ENCODE data around the gene NAGA.
A peak's percentile ranks its signal among the peaks of the same experiment; 100 is the strongest.
"Not testable (repeated sequence)": the region's sequence is repeated elsewhere in the genome, so short reads cannot be mapped to it uniquely, and the experiment has no call there.

Gene NAGA

GRCh38 chr22:42070517-42071422 lies at the start of gene NAGA:
TSS of gene NAGA (minus strand) at chr22:42070812. CDS start at chr22:42070297, 515 bp downstream.
- in situ Hi-C loops (cut with HindIII; ENCODE audit: low pct_ligation_motif_present, low pct_unique_long_range_greater_than_20kb, low sequenced_read_pairs) = no loop called here

DNA sequence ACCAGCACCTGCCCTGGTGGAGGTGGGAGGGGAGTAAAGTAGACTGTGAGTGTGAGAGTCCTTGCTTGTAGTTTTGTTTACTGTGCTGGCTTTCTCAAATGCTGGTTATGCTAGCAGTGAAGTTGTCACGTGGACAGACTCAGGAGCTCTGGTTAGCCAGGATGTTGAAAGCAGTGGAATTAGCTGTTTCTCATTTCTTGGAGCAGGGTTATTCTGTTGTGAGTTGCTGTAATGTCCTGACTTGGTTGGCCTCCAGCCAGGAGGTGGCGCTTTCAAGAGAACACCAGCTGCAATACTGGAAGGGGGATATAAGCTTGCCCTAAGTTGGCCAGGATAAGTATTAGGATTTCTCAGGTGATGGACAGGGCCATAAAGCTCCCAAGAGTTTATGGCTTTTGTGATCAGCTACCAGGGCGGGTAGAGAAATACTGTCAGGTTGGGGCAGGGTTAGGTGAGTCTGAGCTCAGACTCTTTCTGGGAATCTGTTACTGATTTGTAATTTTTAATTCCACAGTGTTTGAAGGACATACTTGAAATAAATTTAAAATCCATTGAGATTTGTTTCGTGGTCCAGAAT lies 46.3 kb upstream of the NAGA start:
- DNase-seq = no peak
- in situ Hi-C loops (cut with HindIII; ENCODE audit: low pct_ligation_motif_present, low pct_unique_long_range_greater_than_20kb, low sequenced_read_pairs) = no loop called here

More at GRCh38 chr22:42070517-42071422, at the start of gene NAGA:
- peak; percentile 97 for DNase-seq

DNA sequence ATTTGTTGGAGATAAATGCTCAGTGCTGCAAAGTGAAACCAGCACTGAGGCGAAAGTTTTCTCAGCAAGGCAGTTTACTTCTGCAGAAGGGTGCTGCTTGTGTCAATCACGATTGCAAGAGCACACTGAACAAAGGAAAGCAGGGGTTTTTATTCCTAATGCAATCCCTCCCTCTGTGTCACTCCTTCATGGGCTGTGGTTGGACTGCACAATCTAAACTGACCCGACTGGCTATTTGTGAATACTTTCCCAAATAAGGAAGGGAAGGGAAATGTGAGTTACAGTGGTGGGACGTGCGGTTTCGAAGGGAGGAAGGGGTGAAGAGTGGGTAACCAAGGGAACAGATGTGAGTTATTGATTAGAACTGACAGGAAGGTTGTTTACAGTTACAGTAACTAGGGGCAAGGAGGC lies 44.8 kb upstream of the NAGA start:
- in situ Hi-C loops (cut with HindIII; ENCODE audit: low pct_ligation_motif_present, low pct_unique_long_range_greater_than_20kb, low sequenced_read_pairs); DNase-seq: not testable (repeated sequence)

DNA sequence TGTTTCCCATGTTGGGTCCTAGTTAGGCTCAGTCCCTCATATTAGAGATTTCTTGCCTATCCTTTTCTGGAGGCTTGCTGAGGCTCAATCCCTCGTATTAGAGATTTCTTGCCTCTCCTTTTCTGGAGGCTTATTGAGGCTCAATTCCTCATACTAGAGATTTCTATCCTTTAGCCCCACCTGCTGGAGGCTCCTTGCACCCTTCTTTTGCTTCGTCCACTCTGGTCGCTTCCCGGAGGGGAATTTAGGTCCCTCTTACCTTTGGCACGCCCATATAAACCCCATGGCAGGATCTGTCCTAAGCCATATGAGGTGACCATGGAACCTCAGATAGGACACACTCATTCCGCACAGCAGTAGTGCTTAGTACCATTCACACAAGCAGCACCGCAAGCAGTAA lies 44.1 kb upstream of the NAGA start:
- peak; percentile 53 for DNase-seq
- in situ Hi-C loops (cut with HindIII; ENCODE audit: low pct_ligation_motif_present, low pct_unique_long_range_greater_than_20kb, low sequenced_read_pairs) = no loop called here

DNA sequence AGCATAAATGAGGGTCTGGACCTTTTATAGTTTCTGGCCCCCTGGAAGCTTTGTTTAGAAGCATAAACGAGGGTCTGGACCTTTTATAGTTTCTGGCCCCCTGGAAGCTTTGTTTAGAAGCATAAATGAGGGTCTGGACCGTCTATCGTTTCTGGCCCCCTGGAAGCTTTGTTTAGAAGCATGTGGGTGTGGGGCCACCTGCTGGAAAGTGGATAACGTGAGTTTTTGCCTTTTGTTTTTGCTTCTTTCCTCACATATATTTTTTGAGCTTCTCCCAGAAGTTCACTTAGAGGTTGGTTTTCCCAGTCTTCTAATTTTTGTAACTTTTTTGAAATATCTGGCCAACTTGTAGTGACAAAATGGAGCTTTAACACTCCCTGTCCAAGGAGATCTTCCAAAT lies 42.2 kb upstream of the NAGA start:
- in situ Hi-C loops (cut with HindIII; ENCODE audit: low pct_ligation_motif_present, low pct_unique_long_range_greater_than_20kb, low sequenced_read_pairs) = not testable (repeated sequence)
- peak; percentile 20 for DNase-seq

GRCh38 chr22:42111798-42112197 lies 41.2 kb upstream of the NAGA start:
- in situ Hi-C loops (cut with HindIII; ENCODE audit: low pct_ligation_motif_present, low pct_unique_long_range_greater_than_20kb, low sequenced_read_pairs) = no loop called here
- peak; percentile 1 for DNase-seq

- in situ Hi-C loops (cut with HindIII; ENCODE audit: low pct_ligation_motif_present, low pct_unique_long_range_greater_than_20kb, low sequenced_read_pairs) = no loop called here
Measured at GRCh38 chr22:42108848-42109247, 38.2 kb upstream of the NAGA start.

DNA sequence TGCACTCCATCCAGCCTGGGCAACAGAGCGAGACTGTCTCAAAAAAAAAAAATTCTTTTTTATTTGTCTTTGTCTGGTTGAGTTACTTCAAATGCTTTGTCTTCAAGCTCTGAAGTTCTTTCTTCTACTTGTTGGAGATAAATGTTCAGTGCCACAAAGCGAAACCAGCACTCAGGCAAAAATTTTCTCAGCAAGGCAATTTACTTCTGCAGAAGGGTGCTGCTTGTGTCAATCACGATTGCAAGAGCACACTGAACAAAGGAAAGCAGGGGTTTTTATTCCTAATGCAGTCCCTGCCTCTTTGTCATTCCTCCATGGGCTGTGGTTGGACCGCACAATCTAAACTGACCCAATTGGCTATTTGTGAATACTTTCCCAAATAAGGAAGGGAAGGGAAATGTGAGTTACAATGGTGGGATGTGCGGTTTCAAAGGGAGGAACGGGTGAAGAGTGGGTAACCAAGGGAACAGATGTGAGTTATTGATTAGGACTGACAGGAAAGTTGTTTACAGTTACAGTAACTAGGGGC lies 33.8 kb upstream of the NAGA start:
- in situ Hi-C loops (cut with HindIII; ENCODE audit: low pct_ligation_motif_present, low pct_unique_long_range_greater_than_20kb, low sequenced_read_pairs); DNase-seq: not testable (repeated sequence)

More at GRCh38 chr22:42108848-42109247, 38.2 kb upstream of the NAGA start:
- DNase-seq = no peak

GRCh38 chr22:42101199-42101598 lies 30.6 kb upstream of the NAGA start:
- in situ Hi-C loops (cut with HindIII; ENCODE audit: low pct_ligation_motif_present, low pct_unique_long_range_greater_than_20kb, low sequenced_read_pairs) = no loop called here
- no peak for DNase-seq

GRCh38 chr22:42091455-42091782 lies 20.8 kb upstream of the NAGA start:
- DNase-seq = no peak
- in situ Hi-C loops (cut with HindIII; ENCODE audit: low pct_ligation_motif_present, low pct_unique_long_range_greater_than_20kb, low sequenced_read_pairs) = no loop called here

GRCh38 chr22:42090596-42091454 lies 20.2 kb upstream of the NAGA start, which contains the start of gene NDUFA6:
TSS of gene NDUFA6 (minus strand) at chr22:42090772. CDS start at chr22:42090744, 28 bp downstream.
- DNase-seq = peak; percentile 98
- in situ Hi-C loops (cut with HindIII; ENCODE audit: low pct_ligation_motif_present, low pct_unique_long_range_greater_than_20kb, low sequenced_read_pairs) = no loop called here

- in situ Hi-C loops (cut with HindIII; ENCODE audit: low pct_ligation_motif_present, low pct_unique_long_range_greater_than_20kb, low sequenced_read_pairs) = no loop called here
- DNase-seq = no peak
Measured at GRCh38 chr22:42086051-42086450, 15.4 kb upstream of the NAGA start.

GRCh38 chr22:42084874-42085273 lies 14.3 kb upstream of the NAGA start:
- DNase-seq = no peak
- in situ Hi-C loops (cut with HindIII; ENCODE audit: low pct_ligation_motif_present, low pct_unique_long_range_greater_than_20kb, low sequenced_read_pairs) = no loop called here

DNA sequence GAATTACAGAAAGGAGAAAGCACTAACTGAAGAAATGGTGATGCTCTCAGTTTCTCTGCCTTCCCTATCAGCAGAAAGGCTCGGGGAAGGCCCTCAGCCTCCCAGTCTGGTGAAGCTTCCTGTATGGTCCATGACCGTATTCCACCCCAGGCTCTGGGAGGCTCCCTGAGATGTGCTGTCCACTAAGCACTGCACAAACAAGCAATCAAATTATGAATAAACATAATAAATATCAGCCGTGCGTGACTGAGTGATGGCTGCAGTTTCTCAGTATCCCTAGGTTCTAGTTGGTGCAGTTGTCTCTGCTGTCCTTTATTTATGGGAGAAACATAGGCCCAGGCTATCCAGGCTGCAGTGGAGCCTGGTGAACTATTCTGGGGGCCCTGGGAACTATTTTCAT lies 12.5 kb upstream of the NAGA start:
- DNase-seq = no peak
- in situ Hi-C loops (cut with HindIII; ENCODE audit: low pct_ligation_motif_present, low pct_unique_long_range_greater_than_20kb, low sequenced_read_pairs) = no loop called here

- in situ Hi-C loops (cut with HindIII; ENCODE audit: low pct_ligation_motif_present, low pct_unique_long_range_greater_than_20kb, low sequenced_read_pairs) = no loop called here
- DNase-seq = peak; percentile 33
Measured at GRCh38 chr22:42080287-42080686, 9.7 kb upstream of the NAGA start.

GRCh38 chr22:42079319-42080251 lies 9.0 kb upstream of the NAGA start, which contains the start of gene SMDT1:
TSS of gene SMDT1 (plus strand) at chr22:42079700. CDS start at chr22:42079769, 69 bp downstream.
- in situ Hi-C loops (cut with HindIII; ENCODE audit: low pct_ligation_motif_present, low pct_unique_long_range_greater_than_20kb, low sequenced_read_pairs) = no loop called here

DNA sequence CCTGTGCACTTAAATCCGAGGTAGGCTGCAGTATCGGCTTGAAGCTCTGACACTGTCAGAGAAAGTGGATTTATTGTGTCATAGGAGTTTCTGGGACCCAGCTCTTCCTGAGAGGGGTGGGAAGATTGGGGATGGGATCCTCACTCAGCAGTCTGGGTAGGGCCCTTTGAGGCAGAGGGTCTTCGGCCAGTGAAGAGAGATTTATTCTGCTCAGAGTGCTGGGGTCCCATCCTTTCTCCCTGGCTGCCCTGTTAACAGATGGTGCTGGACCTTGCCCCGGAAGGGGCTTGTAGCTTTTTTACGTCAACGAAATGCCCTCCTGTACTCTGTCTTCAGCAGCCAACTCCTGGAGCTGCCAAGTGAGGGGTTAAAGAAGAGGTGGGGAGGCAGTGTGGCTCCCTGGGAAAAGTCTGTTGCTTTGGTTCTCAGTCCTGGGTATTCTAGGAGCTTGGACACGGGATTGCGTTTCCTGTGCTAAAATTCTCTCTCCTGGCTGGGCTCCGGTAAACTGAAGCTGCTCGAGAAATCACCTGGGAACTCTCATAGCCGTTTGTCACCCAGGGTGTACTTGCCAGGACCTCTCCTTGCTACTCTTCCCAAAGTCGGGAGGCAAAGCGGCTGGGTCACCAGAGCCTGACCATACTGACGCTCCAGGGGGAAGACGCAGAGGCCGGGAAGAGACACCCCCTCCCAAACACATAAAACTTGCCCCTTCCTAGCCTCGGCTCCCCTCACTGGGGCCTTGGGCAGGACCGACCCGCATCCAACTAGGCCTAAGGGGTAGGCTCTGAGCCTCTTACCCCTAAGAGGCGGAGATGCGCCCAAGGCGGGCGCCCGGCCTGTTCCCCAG lies 8.1 kb upstream of the NAGA start:
- no peak for DNase-seq
- in situ Hi-C loops (cut with HindIII; ENCODE audit: low pct_ligation_motif_present, low pct_unique_long_range_greater_than_20kb, low sequenced_read_pairs) = no loop called here

More at GRCh38 chr22:42079319-42080251, 9.0 kb upstream of the NAGA start, which contains the start of gene SMDT1:
- peak; percentile 97 for DNase-seq

Data from ACHN (cell line).